H1 (cell line): ENCODE measurements around the gene THAP2.

Experiments
- ATF3 ChIP-seq: IDR thresholded peaks from 2 replicates; pipeline ENCODE4 v1.6.1; 2011; ENCODE audit warnings: low read depth, mild to moderate bottlenecking, low read length; ENCODE audit not compliant: insufficient read depth
- CEBPB ChIP-seq: IDR thresholded peaks from 2 replicates; pipeline ENCODE4 v1.6.1; 2012; ENCODE audit warnings: low read depth, low read length
- CTCF ChIP-seq, 3 experiments: IDR thresholded peaks; 1 replicate in 2 of 3; 2 replicates in 1 of 3; pipeline versions ENCODE4 v1.5.1 to v1.6.1; 2011; ENCODE audit warnings: low read length in 3 of 3, mild to moderate bottlenecking in 3 of 3, inconsistent platforms in 2 of 3, low read depth in 1 of 3, moderate library complexity in 1 of 3; ENCODE audit not compliant: insufficient read depth in 1 of 3; ENCODE audit errors: control extremely low read depth in 1 of 3
- E2F6 ChIP-seq: IDR thresholded peaks from 2 replicates; pipeline ENCODE4 v1.6.1; 2012; ENCODE audit warnings: inconsistent platforms
- MAFK ChIP-seq: IDR thresholded peaks from 2 replicates; pipeline ENCODE4 v1.6.1; 2012; ENCODE audit warnings: low read depth, mild to moderate bottlenecking, improper control_type of control experiment, low read length
- NRF1 ChIP-seq: IDR thresholded peaks from 2 replicates; pipeline ENCODE4 v1.6.1; 2011; ENCODE audit warnings: mild to moderate bottlenecking, low read depth, low read length, improper control_type of control experiment
- POLR2A ChIP-seq, 2 experiments: IDR thresholded peaks; 1 replicate in 1 of 2; 2 replicates in 1 of 2; pipeline ENCODE4 v1.6.1; 2011; ENCODE audit warnings: low read depth in 2 of 2, low read length in 2 of 2, mild to moderate bottlenecking in 2 of 2; ENCODE audit errors: control extremely low read depth in 1 of 2
- RFX5 ChIP-seq: IDR thresholded peaks from 2 replicates; pipeline ENCODE4 v1.6.1; 2011; ENCODE audit warnings: low read depth, low read length, improper control_type of control experiment, borderline replicate concordance

DNA sequence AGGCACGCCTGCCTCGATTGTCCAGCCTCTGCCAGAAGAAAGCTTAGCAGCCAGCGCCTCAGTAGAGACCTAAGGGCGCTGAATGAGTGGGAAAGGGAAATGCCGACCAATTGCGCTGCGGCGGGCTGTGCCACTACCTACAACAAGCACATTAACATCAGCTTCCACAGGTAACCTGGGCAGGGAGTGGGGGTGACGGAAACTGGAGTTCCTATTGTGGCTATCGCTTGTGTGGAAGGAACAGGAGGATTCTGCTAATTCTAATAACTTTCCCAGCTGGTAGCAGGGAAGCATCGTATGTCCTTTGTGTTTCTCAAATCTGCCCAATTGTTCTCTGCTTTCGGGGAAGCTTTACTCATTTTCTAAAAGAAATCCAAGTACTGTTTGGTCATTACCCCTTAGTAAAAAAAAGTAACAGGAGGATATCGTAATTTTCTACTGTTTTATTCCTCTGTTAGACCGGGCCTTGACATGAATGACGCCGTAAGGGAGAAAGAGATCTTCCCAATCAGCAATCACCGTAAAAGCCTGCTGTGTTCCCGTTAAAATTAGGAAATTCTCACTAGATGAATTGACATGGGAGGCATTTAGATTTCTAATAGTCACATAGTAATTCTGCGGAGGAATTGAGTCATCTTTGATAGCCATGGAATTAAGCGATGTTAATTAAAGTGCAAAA, 449 bp downstream of the THAP2 start:
- no peak for TF ChIP-seq CTCF (IDR thresholded peaks at IDR 0.05; ENCODE audit: control extremely low read depth in 1 of 3, insufficient read depth in 1 of 3, low read depth in 1 of 3, low read length in 3 of 3)
- no peak for TF ChIP-seq MAFK
- TF ChIP-seq E2F6, result no peak
- no peak for TF ChIP-seq ATF3
- TF ChIP-seq NRF1, result no peak
- no peak for TF ChIP-seq CEBPB
- no peak for TF ChIP-seq RFX5
- TF ChIP-seq POLR2A (IDR thresholded peaks at IDR 0.05; ENCODE audit: control extremely low read depth in 1 of 2, low read depth in 2 of 2, low read length in 2 of 2), result peak in 1 of 2 experiments; percentile 15; a peak in 1 of 3 replicates
